HG03175 (cell line): Measurements from ENCODE around the gene ITPR1.

Experiments
- ATAC-seq: cut with Tn5 transposase; IDR thresholded peaks from one replicate; pipeline ENCODE4 v1.9.1; 2021; ENCODE audit warnings: mild to moderate bottlenecking, moderate library complexity; ENCODE audit not compliant: unreplicated experiment

The ITPR1 gene

GRCh38 chr3:4838621-4839022, 345.5 kb downstream of the ITPR1 start:
- ATAC-seq, result peak; percentile 76

GRCh38 chr3:4839278-4839677, 346.1 kb downstream of the ITPR1 start:
- ATAC-seq, result no peak

GRCh38 chr3:4841225-4841624, 348.1 kb downstream of the ITPR1 start:
- no peak for ATAC-seq

- ATAC-seq, result no peak
These were observed 348.8 kb downstream of the ITPR1 start for GRCh38 chr3:4841776-4842440.

- no peak for ATAC-seq
These were observed 350.5 kb downstream of the ITPR1 start for GRCh38 chr3:4843619-4844018.

GRCh38 chr3:4845882-4846281, 352.7 kb downstream of the ITPR1 start:
- ATAC-seq, result peak; percentile 75

- ATAC-seq, result no peak
These were observed 353.4 kb downstream of the ITPR1 start for GRCh38 chr3:4846543-4846942.

GRCh38 chr3:4848176-4848825, 355.2 kb downstream of the ITPR1 start:
- ATAC-seq, result no peak

- ATAC-seq, result no peak
These were observed 356.0 kb downstream of the ITPR1 start for GRCh38 chr3:4849136-4849535.

- ATAC-seq, result no peak
These were observed 356.6 kb downstream of the ITPR1 start for GRCh38 chr3:4849739-4850138.

- peak; percentile 32 for ATAC-seq
These were observed 357.2 kb downstream of the ITPR1 start for GRCh38 chr3:4850211-4850927.

- peak; percentile 59 for ATAC-seq
These were observed 357.7 kb downstream of the ITPR1 start for GRCh38 chr3:4850928-4851265.

- no peak for ATAC-seq
These were observed 359.9 kb downstream of the ITPR1 start for GRCh38 chr3:4852780-4853748.

GRCh38 chr3:4853749-4854140, 360.6 kb downstream of the ITPR1 start:
- ATAC-seq, result no peak

- no peak for ATAC-seq
These were observed 362.5 kb downstream of the ITPR1 start for GRCh38 chr3:4855676-4856075.

GRCh38 chr3:4856136-4856535, 363.0 kb downstream of the ITPR1 start:
- no peak for ATAC-seq

- no peak for ATAC-seq
These were observed 363.4 kb downstream of the ITPR1 start for GRCh38 chr3:4856564-4856963.

- no peak for ATAC-seq
These were observed 363.8 kb downstream of the ITPR1 start for GRCh38 chr3:4856986-4857385.

GRCh38 chr3:4859788-4860187, 366.6 kb downstream of the ITPR1 start:
- ATAC-seq, result no peak

- no peak for ATAC-seq
These were observed 369.8 kb downstream of the ITPR1 start for GRCh38 chr3:4862973-4863372.

GRCh38 chr3:4864503-4864902, 371.4 kb downstream of the ITPR1 start:
- no peak for ATAC-seq
